OCI-M2 (cell line): ENCODE results near the gene VPS9D1.

ENCODE experiments used
- DNase-seq: peaks from one replicate; lab custom pipeline; 2025; ENCODE audit not compliant: unreplicated experiment; lab: John Stamatoyannopoulos, UW

The VPS9D1 gene, protein sequence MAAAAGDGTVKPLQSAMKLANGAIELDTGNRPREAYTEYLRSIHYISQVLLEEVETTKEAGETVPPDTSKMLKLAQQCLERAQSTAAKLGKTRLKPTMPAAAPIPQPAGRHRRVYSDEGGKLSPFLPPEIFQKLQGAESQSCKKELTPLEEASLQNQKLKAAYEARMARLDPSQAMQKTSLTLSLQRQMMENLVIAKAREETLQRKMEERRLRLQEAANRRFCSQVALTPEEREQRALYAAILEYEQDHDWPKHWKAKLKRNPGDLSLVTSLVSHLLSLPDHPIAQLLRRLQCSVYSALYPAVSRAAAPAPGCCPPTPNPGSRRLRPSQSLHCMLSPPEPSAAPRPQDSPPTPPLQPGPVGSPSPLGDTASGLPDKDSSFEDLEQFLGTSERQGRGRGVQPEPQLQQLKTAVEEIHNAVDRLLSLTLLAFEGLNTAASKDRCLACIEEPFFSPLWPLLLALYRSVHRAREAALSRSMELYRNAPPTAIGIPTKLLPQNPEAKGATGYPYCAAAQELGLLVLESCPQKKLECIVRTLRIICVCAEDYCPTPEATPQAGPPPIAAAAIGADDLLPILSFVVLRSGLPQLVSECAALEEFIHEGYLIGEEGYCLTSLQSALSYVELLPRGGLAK

DNA sequence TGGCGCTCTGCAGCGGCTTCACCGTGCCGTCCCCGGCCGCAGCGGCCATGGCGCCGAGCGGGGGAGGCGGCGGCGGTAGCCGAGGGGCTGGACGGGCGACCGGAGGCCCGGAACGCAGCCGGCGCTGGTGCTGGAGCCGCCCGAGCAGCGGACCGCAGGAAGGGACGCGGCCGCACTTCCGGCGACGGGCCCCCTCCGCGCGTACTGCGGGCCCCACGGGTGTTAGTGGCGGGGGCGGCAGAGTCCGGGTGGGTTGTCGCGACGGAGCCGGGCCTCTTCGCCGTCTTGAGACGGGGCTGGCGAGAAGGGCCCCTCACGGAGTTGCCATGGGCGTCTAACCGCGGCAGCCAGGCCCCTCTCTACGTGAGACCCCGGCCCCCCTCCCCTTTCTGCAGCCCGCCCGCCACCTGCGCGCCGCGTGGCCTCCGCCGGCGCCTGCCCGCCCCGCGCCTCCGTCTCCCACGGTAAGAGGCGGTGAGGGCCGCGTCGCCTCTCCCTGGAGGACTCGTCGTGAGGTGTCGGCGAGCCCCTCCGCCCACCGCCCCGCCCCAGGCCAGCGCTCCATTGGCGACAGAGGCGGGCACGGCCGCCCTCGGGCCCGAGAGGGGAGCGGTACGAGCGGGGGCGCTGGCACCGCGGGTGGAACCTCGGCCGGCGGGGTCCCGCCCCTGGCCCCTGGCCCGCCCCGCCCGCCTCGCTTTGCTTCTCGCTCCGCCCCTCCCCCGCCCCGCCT is at the start of gene VPS9D1, which contains the start of gene ZNF276:
Gene VPS9D1, minus strand, starts transcription at position 86 of the 733 bp plus-strand sequence. Its CDS starts 37 bp downstream, at position 49.
Gene ZNF276, plus strand, starts transcription at position 725 of the 733 bp plus-strand sequence. CDS start 104 bp downstream, outside the sequence.
- DNase-seq, result no peak

DNA sequence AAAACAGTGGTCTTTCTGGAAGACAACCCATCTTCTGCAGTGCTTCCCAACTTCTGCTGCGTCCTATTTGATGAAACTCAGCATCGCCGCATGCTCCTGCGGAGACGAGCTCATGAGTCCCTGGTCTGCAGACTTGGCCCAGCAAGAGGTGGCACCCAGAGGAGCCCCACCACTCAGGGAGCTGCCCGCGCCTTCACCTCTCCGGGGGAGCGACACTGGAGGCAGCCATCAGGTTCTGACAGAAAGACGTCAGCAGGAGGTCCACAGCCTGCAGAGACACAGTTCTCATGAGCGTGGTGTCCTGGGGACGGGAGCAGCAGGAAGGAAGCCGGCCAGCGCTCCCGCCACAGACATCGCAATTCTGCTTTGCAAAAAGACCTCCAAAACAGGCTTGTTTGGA is 49.7 kb upstream of the VPS9D1 start:
- no peak for DNase-seq

DNA sequence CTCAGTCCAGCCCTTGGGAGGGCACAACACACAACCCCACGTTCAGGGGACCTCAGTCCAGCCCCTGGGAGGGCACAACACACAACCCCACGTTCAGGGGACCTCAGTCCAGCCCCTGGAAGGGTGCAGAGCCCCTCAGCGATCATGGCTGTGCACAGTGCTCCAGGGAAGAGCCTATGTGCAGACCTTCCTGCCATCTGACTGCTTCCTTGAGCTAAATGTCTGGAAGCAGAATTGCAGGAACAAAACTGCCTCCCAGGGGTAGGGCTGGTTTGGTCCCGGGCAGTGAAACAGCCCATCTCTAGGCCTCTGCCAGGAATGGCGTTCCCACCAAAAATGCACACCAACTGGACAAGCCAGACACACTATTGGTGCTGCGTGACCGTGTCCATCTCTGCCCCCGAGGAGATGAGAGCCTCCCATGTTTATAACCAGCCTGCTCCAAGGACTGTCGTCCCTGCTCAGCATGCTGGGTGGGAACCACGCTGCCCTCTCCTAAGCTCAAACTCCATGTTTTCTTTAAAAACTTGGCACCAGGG is 44.7 kb upstream of the VPS9D1 start:
- no peak for DNase-seq

DNA sequence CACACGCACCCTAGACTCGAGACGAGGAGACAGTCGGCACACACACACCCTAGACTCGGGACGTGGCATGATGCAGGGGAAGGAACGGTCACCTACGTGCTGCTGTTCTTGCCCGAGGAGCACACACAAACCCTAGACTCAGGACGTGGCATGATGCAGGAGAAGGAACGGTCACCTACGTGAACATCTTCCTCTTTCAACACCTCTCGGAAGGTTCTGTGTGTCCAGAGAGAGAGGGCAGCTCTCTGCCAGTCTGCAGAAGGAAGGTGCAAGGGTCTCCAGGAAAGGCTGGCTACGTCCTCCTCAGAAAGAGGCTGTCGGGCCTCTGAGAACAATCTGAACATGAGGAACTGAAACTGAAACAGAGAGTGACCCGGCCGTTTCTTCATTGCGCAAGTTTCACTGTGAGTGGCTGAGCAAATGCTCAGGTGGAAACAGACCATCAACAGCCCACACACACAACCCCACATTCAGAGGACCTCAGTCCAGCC is 44.1 kb upstream of the VPS9D1 start:
- DNase-seq, result no peak

DNA sequence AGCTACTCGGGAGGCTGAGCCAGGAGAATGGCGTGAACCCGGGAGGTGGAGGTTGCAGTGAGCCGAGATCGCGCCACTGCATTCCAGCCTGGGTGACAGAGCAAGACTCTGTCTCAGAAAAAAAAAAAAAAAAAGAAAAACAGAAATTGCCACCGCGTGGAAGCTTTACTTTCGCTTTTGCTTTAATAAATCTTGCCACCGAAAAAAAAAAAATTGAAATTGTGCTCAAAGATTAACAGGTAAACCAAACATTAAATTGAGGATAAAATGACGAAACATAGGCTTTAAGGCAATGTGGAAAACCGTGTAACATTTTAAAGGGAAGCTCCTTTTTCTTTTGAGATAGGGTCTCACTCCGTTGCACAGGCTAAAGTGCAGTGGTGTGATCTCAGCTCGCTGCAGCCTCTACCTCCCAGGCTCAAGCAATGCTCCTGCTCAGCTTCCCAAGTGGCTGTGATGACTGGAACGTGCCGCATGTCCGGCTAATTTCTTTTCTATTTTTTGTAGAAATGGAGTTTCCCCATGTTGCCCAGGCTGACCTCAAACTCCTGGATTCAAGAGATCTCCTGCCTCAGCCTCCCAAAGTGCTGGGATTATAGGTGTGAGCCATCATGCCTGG is 40.7 kb upstream of the VPS9D1 start:
- no peak for DNase-seq

DNA sequence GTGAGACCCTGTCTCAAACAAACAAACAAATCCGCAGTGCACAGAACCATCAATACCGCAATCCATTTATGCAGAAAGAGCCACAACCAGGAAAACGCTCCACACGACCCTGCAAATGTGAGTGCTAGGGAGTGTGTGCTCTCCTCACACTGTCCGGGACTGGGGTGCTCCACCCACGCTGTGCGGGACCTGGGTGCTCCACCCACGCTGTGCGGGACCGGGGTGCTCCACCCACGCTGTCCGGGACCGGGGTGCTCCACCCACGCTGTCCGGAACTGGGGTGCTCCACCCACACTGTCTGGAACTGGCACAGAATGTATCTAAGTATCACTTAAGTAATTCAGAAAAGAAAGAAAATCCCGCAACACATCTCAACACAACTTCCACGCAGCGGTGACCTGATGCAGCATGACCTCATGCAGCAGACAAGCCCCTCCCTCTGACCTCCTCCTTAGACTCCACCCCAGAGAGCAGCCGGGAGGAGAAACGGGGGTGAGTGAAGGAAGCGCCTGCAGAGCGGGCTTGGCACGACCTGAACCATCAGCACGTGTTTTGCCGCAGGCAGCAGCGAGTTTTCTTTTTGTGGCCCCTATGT is 39.1 kb upstream of the VPS9D1 start:
- no peak for DNase-seq

DNA sequence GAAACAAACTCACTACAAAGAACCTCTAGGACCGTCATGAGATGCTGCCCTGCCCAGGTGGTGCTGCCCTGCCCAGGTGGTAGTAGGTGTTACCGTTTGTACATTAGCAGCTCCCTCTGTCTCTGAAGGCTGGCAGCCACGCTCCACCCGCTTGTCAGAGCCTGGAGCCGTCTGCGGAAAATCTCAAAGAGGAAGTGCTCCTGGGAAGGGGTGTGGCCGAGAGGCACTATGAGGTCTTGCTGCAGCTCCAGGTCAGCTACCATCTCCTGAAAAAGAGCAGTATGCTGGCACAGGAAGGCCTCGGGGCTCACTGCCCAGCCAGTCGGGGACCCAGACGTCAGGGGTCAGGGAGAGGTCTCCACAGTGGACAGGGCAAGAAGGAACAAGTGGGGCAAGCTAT is 28.9 kb upstream of the VPS9D1 start:
- no peak for DNase-seq

DNA sequence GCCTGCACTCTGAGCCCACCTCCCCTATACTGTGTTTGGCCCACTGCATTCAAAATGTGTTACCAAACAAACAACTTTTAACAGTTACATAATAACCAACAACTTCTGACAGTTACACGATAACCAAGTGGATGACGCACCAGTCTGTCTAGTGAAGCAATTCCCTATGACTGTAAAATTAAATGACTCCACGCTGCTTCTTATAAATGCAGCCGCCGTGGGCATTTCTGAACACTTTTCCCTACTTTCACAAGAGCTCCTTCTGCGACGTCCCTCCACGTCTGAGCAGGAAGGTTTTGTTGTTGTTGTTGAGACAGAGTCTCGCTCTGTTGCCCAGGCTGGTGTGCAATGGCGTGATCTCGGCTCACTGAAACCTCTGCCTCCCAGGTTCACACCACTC is 28.2 kb upstream of the VPS9D1 start:
- no peak for DNase-seq

DNA sequence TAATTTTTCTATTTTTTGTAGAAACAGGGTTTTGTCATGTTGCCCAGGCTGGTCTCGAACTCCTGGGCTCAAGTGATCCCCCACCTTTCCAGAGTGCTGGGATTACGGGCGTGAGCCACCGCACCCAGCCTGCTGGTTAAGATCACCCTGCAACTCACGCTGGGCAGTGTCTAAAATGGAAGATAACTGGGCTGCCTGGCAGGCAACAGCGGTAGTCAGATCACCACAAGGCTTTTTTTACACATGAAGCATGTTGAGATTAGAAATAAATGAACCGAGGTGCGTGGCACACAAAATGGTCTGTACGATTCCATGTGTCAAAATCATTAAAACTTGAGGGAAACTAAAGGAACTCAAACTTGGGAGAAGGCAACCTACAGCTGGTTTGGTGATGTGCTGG is 27.4 kb upstream of the VPS9D1 start:
- no peak for DNase-seq

DNA sequence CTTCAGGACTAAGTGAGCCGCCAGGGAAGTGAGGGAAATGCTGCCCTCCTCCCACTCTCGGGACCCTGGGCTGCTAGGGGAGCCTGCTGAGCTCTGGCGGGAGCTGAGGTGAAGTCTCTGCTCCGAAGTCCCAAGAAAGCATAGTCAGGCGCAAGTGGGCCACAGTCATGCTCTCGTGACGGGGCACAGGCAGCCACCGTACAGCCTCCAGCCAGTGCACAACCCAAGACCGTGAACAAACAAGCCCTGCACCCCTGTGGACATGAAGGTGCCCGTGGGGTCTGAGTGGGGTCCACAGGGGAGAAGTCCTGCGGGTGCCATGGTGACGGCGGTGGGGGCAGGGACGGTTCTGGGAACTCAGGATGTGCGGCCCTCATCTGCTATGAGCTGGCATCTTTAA is 25.3 kb upstream of the VPS9D1 start:
- DNase-seq, result no peak

DNA sequence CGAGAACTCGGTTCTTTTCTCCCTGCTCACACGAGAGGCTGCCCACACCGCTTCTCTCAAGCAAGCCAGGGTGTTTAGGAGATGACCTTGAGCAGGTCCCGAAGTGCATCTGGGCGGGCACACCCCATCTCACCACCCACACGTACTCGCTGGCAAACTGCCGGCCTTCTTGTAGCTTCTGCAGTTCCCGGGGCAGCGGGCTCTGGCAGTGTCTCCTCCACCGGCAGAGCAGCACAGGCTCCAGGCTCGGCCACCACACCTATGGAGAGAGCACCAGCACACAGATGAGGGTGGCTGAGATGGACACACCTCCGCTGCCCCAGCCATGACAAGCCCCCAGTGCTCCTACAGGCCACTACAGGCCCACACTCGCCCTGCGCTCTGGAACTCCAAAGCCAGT is 24.1 kb upstream of the VPS9D1 start:
- no peak for DNase-seq

DNA sequence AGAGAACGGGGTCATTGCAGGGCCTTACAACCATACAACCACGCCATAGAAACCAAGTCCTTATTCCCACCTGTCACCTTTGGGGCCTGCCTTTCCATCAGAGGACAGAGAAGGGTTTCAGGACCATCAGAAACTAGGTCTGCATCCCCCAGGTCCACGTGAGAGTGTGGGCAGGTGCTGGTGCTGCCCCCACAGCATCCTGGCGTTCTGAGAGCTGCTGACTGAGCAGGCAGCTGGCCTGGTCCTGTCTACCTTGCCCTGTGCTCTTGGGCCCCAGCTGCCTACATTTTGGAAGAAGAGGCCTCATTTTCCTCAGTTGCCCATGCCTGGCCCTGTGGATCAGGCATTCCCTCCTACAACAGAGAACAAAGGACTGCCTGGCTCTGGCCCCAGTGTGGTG is 22.2 kb upstream of the VPS9D1 start:
- DNase-seq, result no peak

DNA sequence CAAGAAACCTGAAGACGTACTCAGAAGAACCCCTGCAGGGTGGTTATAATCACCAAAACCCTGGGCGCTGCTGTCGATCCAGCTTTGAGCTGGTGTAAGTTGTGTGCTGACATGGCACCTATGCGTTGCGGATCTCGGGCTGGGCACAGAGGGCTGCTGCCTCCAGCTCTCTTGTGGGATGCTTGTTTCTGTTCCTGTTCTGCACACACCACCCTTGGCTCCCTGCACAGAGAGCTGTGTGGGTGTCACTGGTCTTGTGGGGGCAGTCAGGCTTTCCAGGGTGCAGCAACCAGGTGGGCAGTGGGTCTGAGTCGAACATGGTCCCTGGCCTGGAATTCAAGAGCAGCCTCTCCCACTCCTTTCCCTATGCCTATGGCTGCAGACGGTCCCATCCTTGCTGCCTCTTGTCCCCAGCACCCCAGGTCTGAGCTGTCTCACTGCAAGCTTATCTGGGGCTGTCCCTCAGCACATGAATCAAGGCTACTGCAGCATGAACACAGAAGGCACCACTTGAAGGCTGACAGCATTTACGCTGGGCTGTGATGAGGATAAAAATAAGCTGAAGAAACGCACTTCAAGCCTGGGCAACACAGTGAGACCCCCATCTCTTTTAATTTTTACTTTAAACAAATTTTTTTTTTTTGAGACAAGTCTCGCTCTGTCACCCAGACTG is 20.8 kb upstream of the VPS9D1 start:
- DNase-seq, result no peak

DNA sequence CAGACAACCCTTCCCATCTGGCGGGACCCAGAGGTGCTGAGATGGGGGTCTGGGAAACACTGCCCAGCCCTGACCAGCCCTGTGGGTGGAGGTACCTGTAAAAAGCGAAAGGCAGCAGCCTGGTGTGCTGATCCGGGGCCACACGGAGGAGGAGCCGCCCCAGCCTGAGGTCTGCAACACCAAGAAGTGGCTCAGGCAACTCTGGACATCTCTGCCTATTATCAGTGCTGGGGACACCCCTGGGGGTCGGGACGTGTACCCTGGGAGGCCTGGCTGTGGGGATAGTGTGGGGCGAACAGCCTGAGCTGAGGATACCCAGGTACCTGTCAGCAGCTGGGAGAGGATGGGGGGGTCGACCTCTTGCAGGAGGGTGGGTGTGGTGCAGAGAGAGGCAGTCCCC is 18.7 kb upstream of the VPS9D1 start:
- DNase-seq, result no peak

DNA sequence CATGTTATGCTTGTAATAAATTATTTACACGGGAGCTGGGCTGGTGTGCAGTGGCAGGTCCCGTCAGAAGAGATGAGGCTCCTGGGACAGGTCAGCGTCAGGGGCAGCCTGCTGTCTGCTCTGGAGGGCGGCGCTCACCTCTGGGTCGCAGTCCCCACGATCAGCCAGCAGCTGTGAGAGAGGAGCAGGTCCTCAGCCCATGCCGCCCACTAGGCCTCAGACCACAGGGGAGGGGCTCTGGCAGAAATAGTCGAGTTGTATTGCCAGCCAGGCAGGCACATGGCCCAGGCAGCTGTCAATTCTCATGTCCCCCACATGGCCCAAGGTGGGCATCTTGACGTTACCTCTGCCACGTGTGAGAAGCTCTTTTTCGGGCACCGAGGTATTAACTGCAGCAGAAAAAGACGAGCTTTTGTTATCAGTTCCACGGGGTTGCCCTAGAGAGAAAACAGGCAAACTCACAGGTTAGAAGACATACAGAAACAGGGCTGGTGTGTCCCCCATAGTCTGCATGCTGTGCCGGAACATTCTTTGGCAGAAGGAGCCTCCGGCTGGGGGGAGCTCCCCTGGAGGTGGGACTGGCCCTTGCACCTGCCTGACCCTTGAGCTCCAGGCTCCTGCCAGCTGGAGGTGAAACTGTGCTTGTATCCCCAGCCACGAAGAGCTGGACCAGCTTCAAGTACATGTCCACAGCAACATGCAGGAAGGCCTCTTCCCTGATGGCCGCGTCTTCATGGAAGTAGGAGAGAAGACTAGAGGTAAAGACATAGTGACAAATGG is 18.0 kb upstream of the VPS9D1 start:
- no peak for DNase-seq

DNA sequence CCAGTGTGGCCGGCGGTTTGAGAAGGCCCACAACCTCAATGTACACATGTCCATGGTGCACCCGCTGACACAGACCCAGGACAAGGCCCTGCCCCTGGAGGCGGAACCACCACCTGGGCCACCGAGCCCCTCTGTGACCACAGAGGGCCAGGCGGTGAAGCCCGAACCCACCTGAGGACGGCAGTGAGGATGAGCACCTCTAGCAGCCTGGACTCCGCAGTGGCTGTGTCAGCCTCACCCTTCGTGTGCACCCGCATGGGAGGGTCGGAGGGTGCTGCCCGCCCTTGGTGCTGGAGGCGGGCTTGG is 17.3 kb upstream of the VPS9D1 start:
- no peak for DNase-seq

DNA sequence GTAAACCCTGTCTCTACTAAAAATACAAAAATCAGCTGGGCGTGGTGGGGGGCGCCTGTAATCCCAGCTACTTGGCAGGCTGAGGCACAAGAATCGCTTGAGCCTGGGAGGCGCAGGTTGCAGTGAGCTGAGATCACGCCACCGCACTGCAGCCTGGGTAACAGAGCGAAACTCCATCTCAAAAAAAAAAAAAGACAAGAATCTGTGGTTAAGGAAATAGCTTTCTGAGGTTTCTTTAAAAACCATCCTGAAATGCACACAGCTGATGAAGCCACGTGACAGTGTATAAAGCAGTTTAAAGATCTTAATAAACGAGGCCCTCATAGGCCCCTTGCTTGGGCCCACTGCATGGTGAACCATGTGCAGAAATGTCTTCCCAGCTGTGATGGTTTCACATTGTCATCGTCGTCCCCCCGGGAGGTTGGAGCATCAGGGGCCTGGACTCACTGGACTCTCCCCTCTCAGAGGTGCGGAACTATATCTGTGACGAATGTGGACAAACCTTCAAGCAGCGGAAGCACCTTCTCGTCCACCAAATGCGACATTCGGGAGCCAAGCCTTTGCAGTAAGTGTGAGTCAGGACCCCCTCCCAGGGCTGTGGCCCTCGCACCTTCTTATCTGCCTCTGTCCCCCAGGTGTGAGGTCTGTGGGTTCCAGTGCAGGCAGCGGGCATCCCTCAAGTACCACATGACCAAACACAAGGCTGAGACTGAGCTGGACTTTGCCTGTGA is 16.8 kb upstream of the VPS9D1 start:
- no peak for DNase-seq

DNA sequence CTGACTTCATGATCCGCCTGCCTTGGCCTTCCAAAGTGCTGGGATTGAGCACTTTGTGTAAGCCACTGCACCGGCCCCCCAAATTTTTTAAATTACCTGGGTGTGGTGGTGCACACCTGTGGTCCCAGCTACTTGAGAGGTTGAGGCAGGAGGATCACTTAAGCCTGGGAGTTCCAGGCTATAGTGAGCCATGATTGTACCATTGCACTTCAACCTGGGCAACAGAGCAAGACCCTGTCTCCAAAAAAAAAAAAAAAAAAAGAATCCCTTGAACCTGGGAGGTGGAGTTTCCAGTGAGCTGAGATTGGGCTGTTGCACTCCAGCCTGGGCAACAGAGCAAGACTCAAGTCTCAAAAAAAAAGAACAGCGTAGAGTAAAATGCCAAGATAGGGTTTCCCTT is 15.9 kb upstream of the VPS9D1 start:
- no peak for DNase-seq

DNA sequence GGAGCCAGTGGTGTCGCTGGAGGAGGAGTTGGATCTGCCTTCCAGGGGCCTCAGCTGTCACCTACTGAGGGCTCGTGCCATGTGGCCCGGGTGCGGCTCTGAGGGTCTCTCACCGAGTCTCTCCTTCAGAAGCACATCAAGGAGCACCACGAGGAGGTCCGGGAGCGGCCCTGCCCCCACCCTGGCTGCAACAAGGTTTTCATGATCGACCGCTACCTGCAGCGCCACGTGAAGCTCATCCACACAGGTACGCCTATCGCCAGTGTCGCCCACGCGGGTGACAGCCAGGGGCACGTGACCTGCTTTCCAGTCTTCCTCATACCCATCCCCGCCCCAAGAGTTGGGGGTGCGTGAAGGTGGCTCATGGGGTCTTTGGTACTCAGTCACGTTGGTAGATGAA is 13.1 kb upstream of the VPS9D1 start:
- no peak for DNase-seq
